Activated T-cell treated with anti-CD3 and anti-CD28 coated beads, Interleukin-2, amount 50 U/mL, for 48 hours (primary cell): ENCODE data around the gene KIF1C.
"Not testable (repeated sequence)": the region's sequence is repeated elsewhere in the genome, so short reads cannot be mapped to it uniquely, and the experiment has no call there.

Experiments
- DNase-seq, 2 experiments: peaks; one replicate each; pipeline ENCODE4 v3.0.0-alpha.2; 2020

KIF1C gene

DNA sequence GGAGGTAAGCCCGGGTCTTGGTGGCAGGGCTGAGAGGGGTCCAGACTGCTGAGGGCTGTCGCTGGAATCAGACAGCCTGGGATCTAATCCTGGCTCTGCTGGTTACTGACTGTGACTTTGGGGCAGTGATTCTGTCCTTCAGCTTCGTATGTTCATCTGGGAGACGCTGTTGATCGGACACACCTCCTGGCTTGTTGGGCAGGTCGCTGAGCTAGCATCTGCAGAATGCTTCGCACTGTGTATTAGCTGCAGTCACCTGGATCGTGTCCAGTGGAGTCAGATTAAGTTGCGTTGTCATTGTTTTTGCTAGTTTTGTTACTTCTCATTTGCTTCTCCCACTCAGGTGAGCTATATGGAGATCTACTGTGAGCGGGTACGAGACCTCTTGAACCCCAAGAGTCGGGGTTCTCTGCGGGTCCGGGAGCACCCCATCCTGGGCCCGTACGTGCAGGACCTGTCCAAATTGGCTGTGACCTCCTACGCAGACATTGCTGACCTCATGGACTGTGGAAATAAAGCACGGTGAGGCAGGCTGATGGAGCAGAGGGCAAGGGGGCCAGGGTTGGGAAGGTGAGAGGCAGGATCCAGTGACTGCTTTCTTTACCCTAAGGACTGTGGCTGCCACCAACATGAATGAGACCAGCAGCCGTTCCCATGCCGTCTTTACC, 4.5 kb downstream of the KIF1C start:
- no peak for DNase-seq

DNA sequence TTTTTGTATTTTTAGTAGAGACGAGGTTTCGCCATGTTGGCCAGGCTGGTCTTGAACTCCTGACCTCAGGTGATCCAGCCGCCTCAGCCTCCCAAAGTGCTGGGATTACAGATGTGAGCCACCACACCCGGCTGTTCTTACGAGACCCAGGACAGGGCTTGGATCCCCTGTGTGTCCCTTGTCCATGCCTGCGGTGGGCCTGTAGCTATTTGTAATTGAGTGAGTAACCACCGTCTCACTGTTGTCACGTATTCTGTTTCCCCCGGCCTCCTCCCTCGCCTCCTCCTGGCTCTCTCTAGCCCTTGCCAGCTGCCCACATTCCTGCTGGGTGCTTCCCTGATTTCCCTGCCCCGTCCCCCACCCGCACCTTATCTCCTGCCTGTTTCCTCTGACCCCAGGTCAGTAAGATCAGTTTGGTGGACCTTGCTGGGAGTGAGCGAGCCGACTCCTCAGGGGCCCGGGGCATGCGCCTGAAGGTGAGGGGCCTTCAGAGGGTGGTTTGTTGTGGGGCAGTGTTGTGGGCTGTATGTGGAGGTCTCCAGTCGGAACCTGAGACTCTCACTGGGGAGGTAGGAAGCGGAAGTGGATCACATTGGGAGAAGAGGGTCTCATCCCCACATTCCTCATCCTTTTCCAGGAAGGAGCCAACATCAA, 5.6 kb downstream of the KIF1C start:
- no peak for DNase-seq

DNA sequence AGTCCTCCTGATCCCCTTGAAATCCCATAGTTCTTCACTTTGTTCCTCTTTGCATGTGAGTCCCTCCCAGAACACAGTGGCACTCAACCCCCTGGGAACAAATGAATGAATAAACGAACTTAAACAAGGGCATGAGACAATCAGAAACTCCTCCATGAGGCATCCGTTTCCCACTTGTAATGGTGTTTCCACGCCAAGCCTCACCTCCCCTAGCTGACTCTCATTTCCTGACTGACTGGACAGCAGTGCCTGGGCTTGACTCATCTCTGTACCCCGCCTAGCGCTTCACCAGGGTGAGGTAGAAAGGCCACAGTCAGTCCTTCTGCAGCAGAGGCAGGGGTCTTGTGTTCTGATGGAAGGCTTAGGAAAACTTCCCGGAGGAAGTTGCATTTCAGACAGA, 14.2 kb downstream of the KIF1C start:
- DNase-seq, result peak; percentile 57 to 65

DNA sequence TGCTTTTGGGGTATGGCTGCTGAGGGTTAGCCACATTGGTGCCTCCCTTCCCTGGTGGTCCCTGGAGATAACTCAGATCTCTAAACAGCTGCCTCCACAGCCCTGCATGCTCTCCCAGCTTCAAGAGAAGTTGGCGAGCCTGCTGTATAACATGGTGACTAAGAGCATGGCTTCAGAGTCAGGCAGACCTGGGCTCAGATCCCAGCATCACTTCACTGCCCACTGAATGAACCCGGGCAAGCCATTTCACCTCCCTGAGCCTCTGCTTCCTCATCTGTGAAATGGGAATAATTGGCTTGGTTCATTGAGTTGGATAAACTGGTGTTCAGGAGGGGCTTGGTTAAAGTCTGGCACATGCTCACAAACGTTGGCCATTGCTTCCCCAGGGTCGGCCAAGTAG, 16.6 kb downstream of the KIF1C start:
- DNase-seq, result no peak

DNA sequence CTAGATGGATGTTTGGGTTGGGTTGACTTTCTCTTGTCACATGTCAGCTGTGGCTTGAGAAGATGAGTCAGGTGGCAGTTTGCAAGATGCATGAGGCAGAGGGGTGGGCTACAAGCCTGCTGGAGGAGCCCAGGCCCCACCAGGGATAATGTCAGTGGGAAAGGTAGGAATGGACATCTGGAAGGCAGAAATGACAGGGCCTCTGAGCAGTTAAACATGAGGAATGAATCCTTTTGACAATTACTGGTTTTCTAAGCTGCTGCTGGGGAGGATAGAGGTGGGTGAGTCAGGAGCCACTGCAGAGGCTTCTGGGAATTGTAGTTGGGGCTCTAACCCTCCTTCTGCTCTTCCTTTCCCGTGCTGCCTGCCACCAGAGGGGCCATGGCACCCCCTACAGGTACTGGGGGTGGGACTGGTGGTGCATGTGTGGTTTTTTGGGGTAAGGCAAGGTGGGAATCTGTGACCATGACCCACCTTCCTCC, 21.8 kb downstream of the KIF1C start:
- peak; percentile 57 to 67 for DNase-seq

DNA sequence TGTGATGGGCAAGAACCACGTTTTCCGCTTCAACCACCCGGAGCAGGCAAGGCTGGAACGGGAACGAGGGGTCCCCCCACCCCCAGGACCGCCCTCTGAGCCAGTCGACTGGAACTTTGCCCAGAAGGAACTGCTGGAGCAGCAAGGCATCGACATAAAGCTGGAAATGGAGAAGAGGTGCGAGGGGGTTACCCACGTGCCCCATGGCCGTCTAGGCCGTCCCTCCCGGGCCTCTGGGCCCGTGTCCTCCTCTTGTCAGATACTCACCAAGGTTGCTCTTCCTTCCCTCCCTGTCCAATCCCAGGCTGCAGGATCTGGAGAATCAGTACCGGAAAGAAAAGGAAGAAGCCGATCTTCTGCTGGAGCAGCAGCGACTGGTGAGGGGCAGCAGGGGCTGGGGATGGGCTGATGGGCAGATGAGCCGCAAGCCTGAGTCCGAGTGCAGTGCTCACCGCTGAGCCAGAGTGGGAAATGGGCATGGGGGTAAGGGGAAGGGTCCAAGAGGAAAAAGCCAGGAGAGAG, 22.8 kb downstream of the KIF1C start:
- DNase-seq, result no peak

DNA sequence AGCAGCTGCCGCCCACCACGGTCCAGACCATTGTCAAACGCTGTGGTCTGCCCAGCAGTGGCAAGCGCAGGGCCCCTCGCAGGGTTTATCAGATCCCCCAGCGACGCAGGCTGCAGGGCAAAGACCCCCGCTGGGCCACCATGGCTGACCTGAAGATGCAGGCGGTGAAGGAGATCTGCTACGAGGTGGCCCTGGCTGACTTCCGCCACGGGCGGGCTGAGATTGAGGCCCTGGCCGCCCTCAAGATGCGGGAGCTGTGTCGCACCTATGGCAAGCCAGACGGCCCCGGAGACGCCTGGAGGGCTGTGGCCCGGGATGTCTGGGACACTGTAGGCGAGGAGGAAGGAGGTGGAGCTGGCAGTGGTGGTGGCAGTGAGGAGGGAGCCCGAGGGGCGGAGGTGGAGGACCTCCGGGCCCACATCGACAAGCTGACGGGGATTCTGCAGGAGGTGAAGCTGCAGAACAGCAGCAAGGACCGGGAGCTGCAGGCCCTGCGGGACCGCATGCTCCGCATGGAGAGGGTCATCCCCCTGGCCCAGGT, 24.5 kb downstream of the KIF1C start:
- no peak for DNase-seq

DNA sequence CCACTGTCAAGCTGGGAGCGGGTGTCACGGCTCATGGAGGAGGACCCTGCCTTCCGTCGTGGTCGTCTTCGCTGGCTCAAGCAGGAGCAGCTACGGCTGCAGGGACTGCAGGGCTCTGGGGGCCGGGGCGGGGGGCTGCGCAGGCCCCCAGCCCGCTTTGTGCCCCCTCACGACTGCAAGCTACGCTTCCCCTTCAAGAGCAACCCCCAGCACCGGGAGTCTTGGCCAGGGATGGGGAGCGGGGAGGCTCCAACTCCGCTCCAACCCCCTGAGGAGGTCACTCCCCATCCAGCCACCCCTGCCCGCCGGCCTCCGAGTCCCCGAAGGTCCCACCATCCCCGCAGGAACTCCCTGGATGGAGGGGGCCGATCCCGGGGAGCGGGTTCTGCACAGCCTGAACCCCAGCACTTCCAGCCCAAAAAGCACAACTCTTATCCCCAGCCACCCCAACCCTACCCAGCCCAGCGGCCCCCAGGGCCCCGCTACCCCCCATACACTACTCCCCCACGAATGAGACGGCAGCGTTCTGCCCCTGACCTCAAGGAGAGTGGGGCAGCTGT, 25.9 kb downstream of the KIF1C start:
- no peak for DNase-seq

DNA sequence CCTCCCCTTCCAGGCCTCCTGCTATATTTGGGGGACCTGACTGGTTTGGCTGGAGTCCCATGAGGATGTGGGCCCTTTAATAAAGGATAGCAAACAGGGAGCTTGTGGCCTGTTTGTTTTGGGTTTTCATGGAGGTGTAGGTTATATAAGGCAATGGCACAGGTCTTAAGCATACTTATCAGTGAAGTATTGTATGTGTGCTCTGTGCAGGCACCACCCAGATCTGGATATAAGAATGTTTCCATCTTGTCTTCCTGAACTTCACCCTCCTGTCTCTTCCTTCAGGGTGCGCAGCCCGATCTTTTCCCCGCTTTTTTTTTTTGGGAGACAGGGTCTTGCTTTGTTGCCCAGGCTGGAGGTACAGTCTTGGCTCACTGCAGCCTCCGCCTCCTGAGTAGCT, 26.9 kb downstream of the KIF1C start:
- no peak for DNase-seq

DNA sequence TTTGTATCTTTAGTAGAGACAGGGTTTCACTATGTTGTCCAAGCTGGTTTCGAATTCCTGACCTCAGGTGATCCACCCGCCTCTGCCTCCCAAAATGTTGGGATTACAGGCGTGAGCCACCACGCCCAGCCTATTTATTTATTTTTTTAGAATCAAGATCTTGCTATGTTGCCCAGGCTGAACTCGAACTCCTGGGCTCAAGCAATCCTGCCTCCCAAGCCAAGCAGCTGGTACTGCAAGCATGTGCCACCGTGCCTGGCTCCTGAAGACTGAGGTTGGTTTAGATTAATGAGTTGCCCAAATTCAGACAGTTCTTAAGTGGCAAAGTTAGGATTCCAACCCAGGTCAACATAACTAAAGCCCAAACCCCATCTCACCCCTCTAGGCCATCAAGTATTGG, 29.5 kb downstream of the KIF1C start:
- DNase-seq, result no peak

DNA sequence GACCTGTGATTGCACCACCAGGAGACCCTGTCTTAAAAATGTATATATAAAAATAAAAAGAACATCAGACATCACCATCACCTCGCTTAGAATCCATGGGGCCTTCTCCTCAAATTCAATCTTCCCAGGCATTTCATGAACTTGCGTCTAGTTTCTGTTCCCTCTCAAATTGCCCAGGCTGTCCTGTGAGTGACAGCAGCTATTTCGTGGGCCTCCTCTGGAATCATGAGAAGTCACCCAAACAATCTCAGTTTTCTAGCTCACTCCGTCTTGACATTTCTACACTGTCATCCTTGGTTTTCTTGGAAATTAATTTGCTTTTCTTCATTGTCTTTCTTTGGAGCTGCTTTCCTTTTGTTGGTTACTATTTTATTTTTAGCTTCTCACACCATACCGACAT, 30.2 kb downstream of the KIF1C start:
- no peak for DNase-seq

DNA sequence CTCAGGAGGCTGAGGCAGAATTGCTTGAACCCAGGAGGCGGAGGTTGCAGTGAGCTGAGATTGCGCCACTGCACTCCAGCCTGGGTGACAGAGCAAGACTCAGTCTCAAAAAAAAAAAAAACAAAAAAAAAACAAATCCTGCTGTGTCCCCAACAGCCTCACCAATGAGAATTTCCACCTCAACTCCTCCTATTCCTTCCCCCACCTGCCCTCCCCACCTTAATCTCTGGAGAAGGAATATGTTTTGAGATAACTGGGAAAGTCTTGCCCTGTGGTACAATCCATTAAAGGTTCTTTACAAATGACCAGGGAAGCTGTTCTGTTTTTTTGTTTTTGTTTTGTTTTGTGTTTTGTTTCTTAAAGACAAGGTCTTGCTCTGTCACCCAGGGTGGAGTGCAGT, 32.4 kb downstream of the KIF1C start:
- not testable (repeated sequence) for DNase-seq

DNA sequence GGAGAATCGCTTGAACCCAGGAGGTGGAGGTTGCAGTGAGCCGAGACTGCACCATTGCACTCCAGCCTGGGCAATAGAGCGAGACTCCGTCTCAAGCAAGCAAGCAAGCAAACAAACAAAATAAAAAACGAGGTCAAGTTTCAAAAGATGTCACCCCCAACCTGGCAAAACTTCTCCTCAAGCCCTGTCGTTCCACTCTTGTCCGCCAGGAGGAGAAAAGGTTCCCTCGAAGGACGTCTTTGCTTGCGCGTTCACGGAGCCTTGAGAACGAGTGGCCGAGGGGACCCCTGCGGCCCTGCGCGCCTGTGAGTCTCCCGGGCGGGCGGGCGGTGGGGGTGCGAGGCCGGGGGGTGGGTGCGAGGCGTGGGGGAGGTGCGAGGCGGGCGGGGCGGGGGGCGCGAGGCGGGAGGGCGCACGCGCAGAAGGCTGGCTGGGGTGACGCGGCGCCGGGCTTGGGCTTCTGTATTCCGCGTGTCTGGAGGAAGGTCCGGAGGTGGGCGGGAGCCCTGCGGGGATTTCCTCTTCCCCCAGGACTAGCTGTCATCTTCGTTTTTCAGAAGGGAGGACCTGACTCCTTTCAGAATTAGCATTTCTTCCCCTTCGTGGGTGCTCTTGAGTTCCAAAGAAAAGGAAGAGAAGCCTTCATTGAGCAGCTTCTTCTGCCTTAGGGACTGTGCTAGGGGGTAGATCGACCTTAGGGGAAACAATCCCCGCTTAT, 33.8 kb downstream of the KIF1C start:
- peak; percentile 90 to 93 for DNase-seq

DNA sequence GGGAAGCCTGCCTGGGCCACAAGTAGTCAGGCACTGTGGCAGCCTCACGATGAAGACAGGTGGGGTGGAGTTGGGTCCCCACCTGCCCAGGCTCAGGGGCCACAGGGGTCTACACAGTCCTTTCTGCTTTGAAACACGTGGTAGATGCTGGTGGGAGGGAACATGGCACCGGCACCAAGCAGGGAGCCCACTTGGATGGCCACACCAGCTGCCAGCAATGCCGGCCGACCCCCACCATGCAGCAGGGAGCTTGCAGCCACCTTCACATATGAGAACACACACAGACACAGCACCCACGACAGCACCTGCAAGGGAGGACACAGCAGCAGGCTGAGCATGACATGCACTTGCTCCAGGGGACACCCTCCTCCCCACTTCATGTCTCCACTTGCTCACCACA, 35.1 kb downstream of the KIF1C start:
- no peak for DNase-seq

DNA sequence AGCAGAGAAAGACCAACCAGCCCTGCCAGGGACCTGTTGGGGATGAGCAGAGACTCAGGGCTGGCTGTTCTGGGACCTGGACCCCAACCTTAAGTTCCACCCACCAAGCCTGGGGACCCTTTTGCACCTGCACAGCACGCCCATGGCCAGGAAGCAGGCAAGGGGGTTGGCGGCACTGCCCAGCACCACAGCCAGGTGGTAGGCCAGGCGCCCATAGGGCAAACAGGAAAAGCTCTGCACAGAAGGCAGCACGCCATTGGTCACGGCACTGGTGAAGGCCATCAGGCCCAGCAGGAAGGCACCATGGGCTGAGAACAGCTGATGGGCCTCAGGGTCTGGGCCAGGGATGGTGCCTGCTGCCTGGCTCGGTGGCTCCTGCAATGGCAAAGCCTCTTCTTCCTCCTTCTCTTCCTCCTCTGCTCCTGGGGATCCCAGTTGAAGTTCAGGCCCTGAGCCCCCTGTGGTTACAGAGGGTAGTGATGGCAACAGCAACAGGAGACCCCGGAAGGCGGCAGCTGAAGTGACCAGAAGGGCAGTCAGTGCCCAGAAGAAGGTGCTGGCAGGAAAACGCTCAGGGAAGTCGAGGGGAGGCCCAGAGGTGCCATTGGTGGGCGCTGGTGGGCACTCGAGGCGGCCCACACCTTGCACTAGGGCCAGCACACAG, 35.7 kb downstream of the KIF1C start:
- DNase-seq, result no peak

DNA sequence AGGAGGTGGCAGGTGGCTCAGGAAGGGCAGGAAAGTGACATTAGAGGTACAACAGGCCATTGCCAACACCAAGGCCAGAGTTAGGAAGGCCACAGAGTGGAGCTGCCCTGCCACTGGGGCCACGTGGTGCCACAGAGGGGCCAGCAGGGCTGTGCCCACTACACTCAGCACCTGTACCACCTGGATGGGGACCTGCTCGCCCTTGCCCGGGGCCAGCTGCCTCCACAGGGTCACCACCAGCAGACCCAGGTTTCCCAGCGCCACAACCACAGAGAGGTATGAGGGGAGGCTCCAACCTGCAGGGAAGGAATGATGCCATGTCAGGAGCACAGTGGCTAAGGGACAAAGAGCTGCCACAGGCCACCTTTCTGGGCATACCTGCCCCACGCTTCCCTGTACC, 36.3 kb downstream of the KIF1C start:
- no peak for DNase-seq

DNA sequence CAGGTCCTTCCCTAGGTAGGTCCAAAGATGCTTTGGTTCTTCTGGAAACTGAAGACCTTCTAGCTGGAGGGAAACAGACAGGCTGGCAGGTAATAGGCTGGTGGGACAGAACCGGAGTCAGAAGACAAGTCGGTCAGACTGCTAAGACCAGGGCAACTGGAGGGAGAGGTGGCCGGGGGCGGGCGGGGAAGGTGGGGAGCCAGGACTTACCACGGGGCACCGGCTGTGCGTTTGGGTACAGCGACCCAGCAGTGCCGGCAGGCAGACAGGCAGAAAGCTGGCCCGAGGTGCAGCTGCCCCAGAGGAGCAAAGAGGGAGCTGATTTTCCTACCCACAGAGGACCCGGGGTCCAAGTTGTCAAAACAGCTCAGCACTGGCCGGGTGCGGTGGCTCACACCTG, 36.9 kb downstream of the KIF1C start:
- no peak for DNase-seq

DNA sequence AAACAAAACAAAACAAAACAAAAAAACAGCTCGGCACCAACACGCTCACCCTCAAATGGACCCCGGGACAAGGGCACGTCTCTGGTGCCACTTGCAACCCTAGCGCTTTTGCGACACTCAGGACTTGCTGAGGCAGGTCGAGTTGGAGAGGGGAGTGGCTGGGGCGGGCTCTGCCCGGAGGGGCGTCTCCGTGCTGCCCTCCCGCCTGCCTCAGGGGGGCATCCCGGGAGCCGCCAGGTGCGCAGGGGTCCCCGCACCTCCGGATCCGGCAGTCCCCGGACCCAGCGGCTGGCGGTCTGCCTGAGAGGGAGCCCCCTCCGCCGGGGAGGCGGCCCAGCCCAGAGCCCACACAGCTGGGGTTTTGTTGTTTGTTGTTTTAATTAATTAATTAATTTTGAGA, 37.6 kb downstream of the KIF1C start, which contains the start of gene SLC52A1:
TSS of gene SLC52A1 (minus strand) at position 112 of the 400 bp plus-strand sequence. CDS start 820 bp downstream, outside the sequence.
- DNase-seq, result no peak

DNA sequence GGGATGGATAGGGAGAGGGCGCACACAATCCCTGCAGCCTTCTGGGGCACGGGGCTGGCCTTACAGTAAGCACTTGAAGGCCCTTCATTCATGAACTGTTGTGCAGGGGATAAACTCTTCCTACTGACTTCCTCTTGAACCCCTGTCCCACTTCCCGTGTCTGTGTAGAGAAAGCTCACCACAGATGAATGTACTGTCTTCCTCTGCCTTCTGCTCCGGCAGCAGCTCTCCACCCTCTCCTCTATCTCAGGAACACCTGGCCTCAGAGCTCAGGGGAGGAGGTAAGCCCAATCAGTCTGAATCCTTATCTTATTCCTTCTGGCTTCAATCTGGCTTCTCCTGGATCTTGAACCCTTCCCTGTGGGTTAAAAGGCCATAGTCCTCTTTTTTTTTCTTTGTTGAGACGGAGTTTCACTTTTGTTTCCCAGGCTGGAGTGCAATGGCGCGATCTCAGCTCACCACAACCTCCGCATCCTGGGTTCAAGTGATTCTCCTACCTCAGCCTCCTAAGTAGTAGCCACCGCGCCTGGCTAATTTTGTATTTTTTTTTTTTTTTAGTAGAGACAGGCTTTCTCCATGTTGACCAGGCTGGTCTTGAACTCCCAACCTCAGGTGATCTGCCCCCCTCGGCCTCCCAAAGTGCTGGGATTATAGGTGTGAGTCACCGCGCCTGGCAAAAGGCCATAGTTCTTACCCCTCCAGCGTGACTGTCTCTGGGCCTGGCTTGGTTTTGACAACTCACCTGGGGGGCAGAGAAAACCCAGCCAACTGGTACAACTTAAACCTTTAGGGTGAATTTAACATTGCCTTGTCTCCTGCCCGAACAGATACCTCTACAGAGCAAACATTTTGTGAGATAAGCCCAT, 44.6 kb downstream of the KIF1C start:
- DNase-seq, result peak in 1 of 2 experiments; percentile 41

DNA sequence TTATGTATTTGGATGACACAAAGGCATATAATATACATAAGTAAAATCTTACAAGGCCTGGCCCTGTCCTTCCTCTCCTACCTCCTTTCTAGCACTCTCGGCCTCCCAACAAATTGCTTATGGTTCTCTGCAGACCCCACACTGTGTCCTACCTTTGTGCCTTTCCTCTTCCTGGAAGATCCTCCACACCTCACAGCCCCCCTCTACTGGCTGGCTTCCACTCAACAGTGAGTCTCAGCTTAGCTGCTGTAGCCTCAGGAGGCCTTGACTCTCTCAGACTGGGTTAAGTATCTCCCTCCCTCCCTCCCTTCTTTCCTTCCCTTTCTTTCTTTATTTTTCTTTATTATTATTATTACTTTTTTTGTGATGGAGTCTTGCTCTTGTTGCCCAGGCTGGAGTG, 45.8 kb downstream of the KIF1C start:
- DNase-seq, result no peak

DNA sequence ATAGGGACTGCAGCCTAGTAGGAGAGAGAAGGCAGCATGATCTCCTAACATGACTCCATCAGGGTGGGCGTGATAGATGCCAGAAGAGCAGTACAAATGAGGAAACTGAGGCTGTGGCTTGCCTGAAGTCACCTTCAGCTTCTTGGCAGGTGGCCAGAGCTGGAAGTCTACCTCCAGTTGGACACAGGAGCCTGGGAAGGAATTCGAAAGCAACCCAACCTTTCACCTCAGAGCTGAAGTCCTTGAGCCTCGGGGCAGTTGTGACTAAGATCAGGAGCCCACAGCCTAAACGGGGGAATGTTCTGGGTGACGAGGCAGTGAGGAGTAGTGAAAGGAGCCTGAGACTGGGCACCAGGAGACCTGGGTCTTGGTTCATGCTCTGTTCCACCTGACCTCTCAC, 46.9 kb downstream of the KIF1C start:
- no peak for DNase-seq

DNA sequence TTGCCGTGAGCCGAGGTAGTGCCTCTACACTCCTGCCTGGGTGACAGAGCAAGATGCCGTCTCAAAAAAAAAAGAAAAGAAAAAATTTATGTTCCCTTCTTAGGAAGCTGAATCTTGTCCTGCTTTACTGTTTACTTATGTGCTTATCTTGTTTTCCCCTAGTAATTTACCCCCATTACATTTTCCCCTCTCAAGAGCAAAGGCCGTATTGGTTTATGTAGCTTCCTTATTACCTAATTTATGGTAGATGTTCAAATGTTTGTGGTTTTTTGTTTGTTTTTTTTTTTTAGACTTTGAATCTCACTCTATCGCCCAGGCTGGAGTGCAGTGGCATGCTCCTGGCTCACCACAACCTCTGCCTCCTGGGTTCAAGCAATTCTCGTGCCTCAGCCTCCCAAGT, 47.7 kb downstream of the KIF1C start:
- no peak for DNase-seq
